Measurements from ENCODE around the gene MTNR1B.

Gene MTNR1B

DNA sequence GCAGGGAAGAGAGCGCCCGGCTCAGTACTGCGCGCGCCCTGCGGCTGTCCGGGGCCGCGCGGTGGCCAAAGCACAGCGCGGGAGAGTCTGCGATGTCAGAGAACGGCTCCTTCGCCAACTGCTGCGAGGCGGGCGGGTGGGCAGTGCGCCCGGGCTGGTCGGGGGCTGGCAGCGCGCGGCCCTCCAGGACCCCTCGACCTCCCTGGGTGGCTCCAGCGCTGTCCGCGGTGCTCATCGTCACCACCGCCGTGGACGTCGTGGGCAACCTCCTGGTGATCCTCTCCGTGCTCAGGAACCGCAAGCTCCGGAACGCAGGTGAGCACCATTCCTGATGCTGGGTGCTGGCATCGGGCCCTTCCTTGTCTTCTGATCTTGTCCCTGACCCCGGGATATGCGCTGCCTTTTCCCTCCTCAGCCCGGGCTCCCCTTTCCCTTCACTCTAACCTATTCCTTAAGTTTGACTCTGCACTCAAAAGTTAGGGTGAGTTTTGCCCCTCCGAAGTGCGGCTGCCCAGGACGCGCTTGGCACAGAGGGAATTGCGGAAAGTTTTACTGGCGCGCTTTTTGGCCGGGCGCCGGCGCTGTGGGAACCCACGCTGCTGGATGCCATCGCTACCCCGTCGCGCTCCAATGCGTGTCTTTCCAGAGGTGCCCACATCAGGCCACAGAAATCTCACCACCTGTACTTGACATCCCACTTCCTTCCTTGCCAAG is at the start of gene MTNR1B:
Gene MTNR1B, plus strand, starts transcription at position 18 of the 714 bp plus-strand sequence. Its CDS starts 75 bp downstream, at position 93.
- H3K27ac ChIP-seq: no peak within 1 kb of the TSS
- TF ChIP-seq, protein P1, sequence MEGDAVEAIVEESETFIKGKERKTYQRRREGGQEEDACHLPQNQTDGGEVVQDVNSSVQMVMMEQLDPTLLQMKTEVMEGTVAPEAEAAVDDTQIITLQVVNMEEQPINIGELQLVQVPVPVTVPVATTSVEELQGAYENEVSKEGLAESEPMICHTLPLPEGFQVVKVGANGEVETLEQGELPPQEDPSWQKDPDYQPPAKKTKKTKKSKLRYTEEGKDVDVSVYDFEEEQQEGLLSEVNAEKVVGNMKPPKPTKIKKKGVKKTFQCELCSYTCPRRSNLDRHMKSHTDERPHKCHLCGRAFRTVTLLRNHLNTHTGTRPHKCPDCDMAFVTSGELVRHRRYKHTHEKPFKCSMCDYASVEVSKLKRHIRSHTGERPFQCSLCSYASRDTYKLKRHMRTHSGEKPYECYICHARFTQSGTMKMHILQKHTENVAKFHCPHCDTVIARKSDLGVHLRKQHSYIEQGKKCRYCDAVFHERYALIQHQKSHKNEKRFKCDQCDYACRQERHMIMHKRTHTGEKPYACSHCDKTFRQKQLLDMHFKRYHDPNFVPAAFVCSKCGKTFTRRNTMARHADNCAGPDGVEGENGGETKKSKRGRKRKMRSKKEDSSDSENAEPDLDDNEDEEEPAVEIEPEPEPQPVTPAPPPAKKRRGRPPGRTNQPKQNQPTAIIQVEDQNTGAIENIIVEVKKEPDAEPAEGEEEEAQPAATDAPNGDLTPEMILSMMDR (conservative IDR thresholded peaks at IDR 0.05): no peak
- no peak for TF ChIP-seq ZFX (IDR thresholded peaks at IDR 0.05)

GRCh38 chr11:92920331-92920730 is 49.1 kb upstream of the MTNR1B start:
- no peak overlapping the region for H3K27ac ChIP-seq
- TF ChIP-seq, protein P1 (conservative IDR thresholded peaks at IDR 0.05): no peak
- TF ChIP-seq ZFX (IDR thresholded peaks at IDR 0.05): no peak

GRCh38 chr11:92922731-92923130 is 46.7 kb upstream of the MTNR1B start:
- H3K27ac ChIP-seq: no peak overlapping the region
- TF ChIP-seq, protein P1 (conservative IDR thresholded peaks at IDR 0.05): no peak
- no peak for TF ChIP-seq ZFX (IDR thresholded peaks at IDR 0.05)

- no peak for TF ChIP-seq ZFX (IDR thresholded peaks at IDR 0.05)
- TF ChIP-seq, protein P1 (conservative IDR thresholded peaks at IDR 0.05): no peak
- no peak overlapping the region for H3K27ac ChIP-seq
Observed at GRCh38 chr11:92929246-92929645, 40.2 kb upstream of the MTNR1B start.

- H3K27ac ChIP-seq: no peak overlapping the region
Observed at GRCh38 chr11:92929653-92930052, 39.8 kb upstream of the MTNR1B start.

GRCh38 chr11:92931746-92932422 is 37.6 kb upstream of the MTNR1B start:
- TF ChIP-seq ZFX (IDR thresholded peaks at IDR 0.05): no peak
- TF ChIP-seq, protein P1 (conservative IDR thresholded peaks at IDR 0.05): no peak
- no peak overlapping the region for H3K27ac ChIP-seq

More at GRCh38 chr11:92929653-92930052, 39.8 kb upstream of the MTNR1B start:
- no peak for TF ChIP-seq ZFX (IDR thresholded peaks at IDR 0.05)
- TF ChIP-seq, protein P1 (conservative IDR thresholded peaks at IDR 0.05): no peak

DNA sequence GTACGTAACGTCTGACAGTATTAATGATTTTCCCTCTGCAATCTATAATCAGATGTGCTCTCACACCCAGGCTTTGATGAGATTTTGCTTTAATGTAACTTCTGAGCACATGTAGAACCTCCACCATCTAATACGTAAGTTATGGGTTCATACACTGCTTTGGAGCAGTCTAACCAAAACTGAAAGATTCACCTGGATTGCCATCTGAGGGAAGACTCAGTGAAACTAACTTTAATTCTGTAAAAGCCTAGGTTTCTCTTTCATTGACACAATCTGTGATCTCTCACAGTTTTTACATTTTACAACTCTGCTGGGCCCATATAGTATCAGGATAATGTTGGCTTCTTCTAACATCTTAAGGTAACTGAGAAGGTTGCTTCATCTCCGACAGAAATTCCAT is 30.1 kb upstream of the MTNR1B start:
- H3K27ac ChIP-seq: no peak overlapping the region
- TF ChIP-seq, protein P1 (conservative IDR thresholded peaks at IDR 0.05): no peak
- no peak for TF ChIP-seq ZFX (IDR thresholded peaks at IDR 0.05)

Data from C4-2B (cell line).